T-helper 1 cell treated with Interleukin-12 subunit alpha and Interleukin-12 subunit beta and Interleukin-4 antibody, amounts not matched to agents 30 ng/mL and 1 ng/mL, for 36 hours (primary cell): ENCODE measurements around the gene PTF1A. TPM values are rescaled to one million over a fixed set of nuclear protein-coding genes. Genes with fewer than 3 reads are reported as not detected.
"Not testable (repeated sequence)": the region's sequence is repeated elsewhere in the genome, so short reads cannot be mapped to it uniquely, and the experiment has no call there.

ENCODE experiments used
- intact Hi-C: fragments of 100-400 bp; cut with micrococcal nuclease; formaldehyde crosslinking; loops from one replicate; pipeline ENCODE4 v1.15.1; 2024
- total RNA-seq: library from RNA; stranded (reverse); gene quantifications from 2 replicates; pipeline ENCODE4 v1.2.3, GENCODE V29; 2022

Gene PTF1A
- total RNA-seq, 1 donor from 2014 or later = not detected

DNA sequence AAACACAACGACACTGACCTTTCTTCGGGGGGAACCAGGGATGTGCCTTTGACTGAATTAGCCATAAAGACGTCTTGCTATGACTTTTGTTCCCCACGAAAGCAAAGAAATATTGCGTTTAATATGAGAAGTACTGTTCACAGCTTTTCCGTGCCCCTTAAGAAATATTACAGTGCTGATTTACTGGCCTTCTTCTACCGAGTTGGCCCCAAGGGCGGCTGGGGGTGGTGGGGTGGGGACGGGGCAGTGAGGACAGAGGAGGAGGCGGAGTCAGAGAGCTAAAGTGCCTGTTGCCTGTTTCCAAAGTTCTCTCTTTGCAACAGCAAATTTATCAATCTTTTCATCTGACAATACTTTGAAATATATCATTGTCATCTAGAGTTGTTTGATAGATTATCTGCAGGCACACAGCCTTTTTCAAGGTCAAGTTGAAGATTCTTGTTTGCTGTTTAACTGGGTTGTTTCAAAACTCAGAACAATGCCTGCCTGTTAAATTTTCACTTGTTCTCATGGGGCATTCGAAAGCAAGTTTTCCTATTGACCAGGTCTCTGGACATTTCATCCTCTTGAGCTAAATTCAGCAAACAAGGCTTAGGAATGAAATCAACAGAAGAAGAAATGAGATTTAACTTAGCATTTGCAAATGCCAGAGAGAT is 9.0 kb downstream of the PTF1A start:
- intact Hi-C loops = no loop called here

DNA sequence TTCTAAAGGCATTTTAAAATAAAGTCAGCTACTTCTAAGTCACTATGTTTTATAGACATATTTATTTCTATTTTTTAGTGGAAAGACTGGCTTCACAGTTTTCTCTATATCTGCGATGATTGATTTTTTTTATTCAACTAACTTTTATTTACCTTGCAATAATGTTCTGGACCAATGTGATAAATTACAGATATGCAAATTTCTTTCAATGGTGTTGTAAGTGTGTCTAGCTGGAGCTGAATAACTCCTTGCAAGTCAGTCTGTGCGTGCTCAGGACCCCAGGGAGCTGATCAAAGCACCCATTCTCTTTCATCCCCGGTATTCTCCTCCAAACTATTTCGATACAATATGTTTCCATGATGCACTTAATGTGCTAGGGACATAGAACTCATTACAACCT is 9.7 kb downstream of the PTF1A start:
- intact Hi-C loops = no loop called here

DNA sequence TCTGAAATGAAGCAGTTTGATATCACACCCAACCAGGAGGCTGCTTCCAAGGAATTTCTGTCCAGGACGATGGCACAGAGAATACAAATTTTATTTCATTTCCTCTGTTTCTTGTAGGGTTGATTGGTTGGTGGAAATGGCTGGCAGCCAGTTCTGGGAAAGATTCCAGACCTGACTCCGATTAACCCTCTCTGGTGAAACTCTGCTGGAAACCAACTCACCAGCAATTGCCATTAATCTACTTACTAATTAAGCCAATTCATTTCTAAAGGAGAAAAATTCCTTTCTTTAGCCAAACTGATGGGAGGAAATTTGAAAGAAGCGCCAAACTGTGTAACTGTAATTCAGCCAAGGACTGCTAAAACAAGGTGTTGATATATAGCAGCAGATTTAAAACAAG is 10.7 kb downstream of the PTF1A start:
- intact Hi-C loops = no loop called here

DNA sequence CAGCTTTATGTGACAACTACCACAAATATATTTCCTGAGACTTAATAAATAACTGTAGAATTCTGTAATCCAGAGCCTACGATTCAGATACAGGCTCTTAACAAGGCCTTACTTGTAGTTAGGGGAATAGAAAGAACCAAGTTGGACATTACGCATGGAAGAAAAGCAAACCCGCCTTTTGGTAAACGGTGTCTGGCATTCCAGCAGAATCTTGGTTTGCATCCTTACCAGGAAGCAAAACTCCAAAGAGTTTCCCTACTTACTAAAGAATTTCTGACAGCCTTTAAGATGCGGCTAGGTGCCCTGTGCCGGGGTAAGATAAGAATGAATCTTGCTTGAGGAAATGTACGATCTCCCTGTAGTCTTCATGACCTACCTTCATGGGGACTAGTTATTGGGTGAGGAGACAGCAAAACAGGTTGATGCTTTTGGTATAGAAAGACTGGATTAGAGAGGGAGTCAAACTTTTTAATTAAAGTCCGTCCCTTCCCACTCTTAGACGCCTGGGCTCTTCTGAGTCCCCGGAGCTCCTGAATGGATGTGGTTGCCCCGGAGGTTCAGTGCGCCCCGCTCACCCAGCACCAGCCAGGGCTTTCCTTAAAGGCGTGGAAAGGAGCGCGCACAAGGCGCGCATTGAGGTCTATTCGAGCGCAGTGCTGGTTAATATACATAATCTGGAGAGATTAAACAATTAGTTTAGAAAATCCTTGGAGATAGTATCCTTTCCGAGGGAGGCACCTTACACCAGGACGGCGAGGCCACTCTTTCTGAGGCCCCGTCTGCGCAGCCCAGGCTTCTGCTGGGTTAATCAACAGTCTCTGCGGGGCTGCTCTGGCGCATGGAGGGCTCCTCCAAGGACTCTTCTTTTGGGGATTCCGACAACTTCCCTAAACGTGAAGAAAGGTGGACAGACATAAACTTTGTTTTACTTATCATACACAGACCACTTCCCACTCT is 11.5 kb downstream of the PTF1A start:
- intact Hi-C loops = no loop called here

DNA sequence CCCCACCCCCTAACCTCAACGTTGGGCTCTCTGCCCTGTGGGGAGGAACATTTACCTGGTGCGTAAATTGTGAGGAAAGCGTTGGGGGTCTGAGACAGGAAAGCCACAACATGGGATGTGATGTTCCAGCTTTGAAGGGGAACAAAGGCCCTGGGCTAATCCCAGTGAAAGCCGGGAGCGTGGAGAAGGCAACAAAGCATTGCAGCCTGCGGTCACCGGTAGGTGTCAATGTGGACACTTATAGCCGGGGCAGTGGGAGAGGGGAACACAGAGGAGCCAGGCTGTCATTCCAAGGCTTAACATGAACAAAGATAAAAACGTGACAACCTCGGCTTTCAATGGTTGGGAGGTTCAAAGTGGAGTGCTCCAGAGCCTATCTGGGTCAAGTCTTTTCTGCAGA is 12.7 kb downstream of the PTF1A start:
- intact Hi-C loops = no loop called here

DNA sequence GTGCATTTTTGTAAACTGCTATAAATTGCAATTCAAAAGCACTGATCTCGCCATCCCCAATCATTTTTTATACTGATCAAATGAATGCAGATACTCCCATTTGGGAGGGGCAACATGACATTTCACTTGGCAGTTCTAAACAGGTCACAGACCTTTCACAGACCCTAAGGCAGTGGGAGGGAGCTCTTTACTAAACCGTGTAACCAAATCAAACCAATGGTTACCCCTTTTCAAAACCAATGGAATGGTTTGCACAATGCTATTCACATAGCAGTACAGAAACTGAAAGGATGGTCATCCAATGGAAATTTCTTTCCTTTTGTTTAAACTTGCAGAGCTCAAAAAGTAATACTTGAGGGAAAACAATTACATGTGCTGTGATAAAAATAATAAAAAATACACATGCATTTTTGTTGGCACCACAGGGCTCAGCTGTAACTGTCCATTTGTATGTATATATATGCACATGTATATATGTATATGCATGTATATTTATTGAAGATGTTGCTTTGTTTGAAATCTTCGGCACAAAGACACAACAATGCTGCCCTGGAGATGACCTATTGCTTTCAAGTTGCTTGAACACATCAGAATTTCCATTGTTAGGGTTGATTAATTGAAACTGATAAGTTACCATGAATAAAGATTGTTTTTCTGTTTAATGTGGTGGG is 14.0 kb downstream of the PTF1A start:
- intact Hi-C loops = no loop called here

DNA sequence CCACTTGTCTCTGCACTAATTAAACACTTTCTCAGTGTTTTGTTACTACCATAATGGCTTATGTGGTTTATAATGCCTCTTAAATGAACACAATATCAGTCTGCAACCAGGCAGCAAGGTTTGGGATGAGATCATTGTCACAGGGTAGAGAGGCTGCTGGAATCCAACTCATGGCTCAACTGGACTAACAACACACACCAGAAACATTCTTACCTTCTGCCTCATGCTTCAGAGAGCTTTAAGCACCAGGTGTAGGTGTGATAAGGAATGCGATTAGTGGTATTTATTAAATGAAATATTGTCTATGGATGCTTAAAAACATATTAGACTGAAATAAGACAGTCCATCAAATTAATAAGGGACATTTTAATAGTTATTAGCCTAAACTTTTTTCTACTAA is 25.4 kb downstream of the PTF1A start:
- intact Hi-C loops = no loop called here

DNA sequence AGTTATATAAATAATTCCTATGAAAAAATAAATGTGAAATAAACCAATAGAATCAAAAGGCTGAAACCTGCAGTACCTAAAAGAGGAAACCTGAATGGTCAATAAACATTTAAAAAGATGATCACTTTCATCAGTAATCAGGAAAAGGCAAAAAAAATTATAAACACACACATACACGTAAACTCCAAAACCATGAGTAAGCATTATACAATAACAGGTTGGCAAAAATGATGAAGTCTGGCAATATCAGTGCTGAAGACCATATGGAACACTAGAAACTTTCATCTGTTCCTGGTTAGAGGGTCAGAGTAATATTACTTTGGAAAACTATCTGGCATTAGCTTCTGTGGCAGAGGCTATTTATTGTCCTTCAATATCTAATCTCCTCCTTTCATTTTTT is 38.5 kb downstream of the PTF1A start:
- intact Hi-C loops = no loop called here

DNA sequence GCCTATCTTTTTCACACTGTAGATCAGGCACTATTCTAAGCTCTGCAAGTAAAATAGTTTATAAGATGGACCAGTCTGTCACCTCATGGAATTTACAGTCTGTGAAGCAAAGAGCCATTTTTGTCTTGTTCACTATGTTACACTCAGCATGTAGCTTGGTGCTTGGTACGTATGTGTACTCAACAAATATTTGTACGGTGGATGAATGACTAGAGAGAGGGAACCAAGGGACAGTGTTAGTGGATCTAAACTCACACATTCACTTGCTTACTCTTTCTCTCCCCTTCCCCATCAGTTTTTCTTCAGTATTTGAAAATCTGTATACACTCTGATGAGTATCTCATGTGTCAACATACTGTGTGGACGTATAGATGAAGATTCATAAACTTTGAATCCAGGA is 45.9 kb downstream of the PTF1A start:
- intact Hi-C loops = no loop called here

DNA sequence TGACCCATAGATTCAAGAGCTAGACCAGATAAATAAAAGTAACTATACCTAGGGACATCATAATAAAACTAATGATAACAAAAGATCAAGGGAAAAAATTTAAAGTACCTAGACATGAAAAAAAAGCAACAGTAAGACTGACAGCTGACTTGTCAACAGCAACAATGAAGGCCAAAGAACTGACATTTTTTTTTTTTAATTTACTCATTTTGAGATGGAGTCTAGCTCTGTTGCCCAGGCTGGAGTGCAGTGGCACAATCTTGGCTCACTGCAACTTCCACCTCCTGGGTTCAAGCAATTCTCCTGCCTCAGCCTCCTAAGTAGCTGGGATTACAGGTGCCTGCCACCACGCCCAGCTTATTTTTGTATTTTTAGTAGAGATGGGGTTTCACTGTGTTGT is 49.7 kb downstream of the PTF1A start:
- intact Hi-C loops = not testable (repeated sequence)

Other genes starting within 250 kb of the PTF1A start
- gene MSRB2, start 96.7 kb upstream of the PTF1A start, total RNA-seq = 12.0 and 13.5 TPM in 2 replicates
- gene C10orf67, start 152.5 kb downstream of the PTF1A start, total RNA-seq = 0.20 TPM in 2 replicates
- 18.4 and 19.1 TPM in 2 replicates for gene OTUD1, start 246.8 kb downstream of the PTF1A start, total RNA-seq